Upper lobe of right lung (tissue), 1 donor: ENCODE results near the gene SLC25A13. TPM values are rescaled to one million over a fixed set of nuclear protein-coding genes. Genes with fewer than 3 reads are reported as not detected.
A peak's percentile ranks its signal among the peaks of the same experiment; 100 is the strongest.

ENCODE experiments used
- ATAC-seq: fragments of 200-7000 bp; cut with Tn5 transposase; one replicate; pipeline ENCODE4 v1.9.1; 2020; ENCODE audit warnings: mild to moderate bottlenecking, moderate library complexity
- DNase-seq: peaks from one replicate; pipeline ENCODE4 v3.0.0-alpha.2; 2020
- H3K27ac ChIP-seq: fragments of 200-600 bp; one replicate; pipeline ENCODE4 v1.8.0; 2022
- H3K27me3 ChIP-seq: fragments of 200-600 bp; one replicate; pipeline ENCODE4 v1.8.0; 2022; ENCODE audit warnings: mild to moderate bottlenecking
- H3K36me3 ChIP-seq: fragments of 200-600 bp; one replicate; pipeline ENCODE4 v1.8.0; 2022
- H3K4me1 ChIP-seq: fragments of 200-600 bp; one replicate; pipeline ENCODE4 v1.8.0; 2022
- H3K4me3 ChIP-seq: fragments of 200-600 bp; one replicate; pipeline ENCODE4 v1.8.0; 2022; ENCODE audit warnings: mild to moderate bottlenecking
- H3K9me3 ChIP-seq: fragments of 200-600 bp; one replicate; pipeline ENCODE4 v1.8.0; 2022
- intact Hi-C: fragments of 100-400 bp; cut with DNase I; formaldehyde crosslinking; loops from one replicate; pipeline ENCODE4 v1.11.0; 2022
- total RNA-seq: library from RNA; stranded (reverse); fragmentation: NEBNext Ultra II Directional; extraction: Animal tissue kit (Norgen Biotek cat#: 25700); gene quantifications from one replicate; pipeline ENCODE4 v1.2.1, GENCODE V29; 2021
- TF ChIP-seq, protein P1 (sequence below): fragments of 200-600 bp; IDR thresholded peaks from one replicate; pipeline ENCODE4 v1.8.0; 2022; ENCODE audit warnings: antibody characterized with exemption
- donor health status: DM: no; HTN: yes; CAD: no; lungs with severe emphysema.

Gene SLC25A13
- total RNA-seq, 1 donor from 2014 or later, result 34.5 TPM

GRCh38 chr7:96233084-96233483 lies 88.8 kb downstream of the SLC25A13 start:
- ATAC-seq (no peak), DNase-seq (no peak)
- Histone ChIP-seq H3K27ac (no peak overlapping the region), H3K4me1 (peaks cover 29% of the 10 kb centered on the region), H3K36me3 (peaks cover 4% of the 10 kb centered on the region), H3K9me3 (no peaks in the 10 kb centered on the region), H3K27me3 (no peaks in the 10 kb centered on the region), H3K4me3 (no peak overlapping the region)
- TF ChIP-seq, protein P1, sequence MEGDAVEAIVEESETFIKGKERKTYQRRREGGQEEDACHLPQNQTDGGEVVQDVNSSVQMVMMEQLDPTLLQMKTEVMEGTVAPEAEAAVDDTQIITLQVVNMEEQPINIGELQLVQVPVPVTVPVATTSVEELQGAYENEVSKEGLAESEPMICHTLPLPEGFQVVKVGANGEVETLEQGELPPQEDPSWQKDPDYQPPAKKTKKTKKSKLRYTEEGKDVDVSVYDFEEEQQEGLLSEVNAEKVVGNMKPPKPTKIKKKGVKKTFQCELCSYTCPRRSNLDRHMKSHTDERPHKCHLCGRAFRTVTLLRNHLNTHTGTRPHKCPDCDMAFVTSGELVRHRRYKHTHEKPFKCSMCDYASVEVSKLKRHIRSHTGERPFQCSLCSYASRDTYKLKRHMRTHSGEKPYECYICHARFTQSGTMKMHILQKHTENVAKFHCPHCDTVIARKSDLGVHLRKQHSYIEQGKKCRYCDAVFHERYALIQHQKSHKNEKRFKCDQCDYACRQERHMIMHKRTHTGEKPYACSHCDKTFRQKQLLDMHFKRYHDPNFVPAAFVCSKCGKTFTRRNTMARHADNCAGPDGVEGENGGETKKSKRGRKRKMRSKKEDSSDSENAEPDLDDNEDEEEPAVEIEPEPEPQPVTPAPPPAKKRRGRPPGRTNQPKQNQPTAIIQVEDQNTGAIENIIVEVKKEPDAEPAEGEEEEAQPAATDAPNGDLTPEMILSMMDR, result no peak
- intact Hi-C loops, result no loop called here

GRCh38 chr7:96228760-96229159 lies 93.1 kb downstream of the SLC25A13 start:
- peak; percentile 29 for ATAC-seq
- no peaks in the 10 kb centered on the region for H3K9me3 ChIP-seq
- peaks cover 4% of the 10 kb centered on the region for H3K36me3 ChIP-seq
- H3K27ac ChIP-seq, result no peak overlapping the region
- TF ChIP-seq, protein P1, result no peak
- intact Hi-C loops, result no loop called here
- H3K4me3 ChIP-seq, result no peak overlapping the region
- no peaks in the 10 kb centered on the region for H3K4me1 ChIP-seq
- DNase-seq, result no peak
- no peaks in the 10 kb centered on the region for H3K27me3 ChIP-seq

GRCh38 chr7:96225251-96225650 lies 96.6 kb downstream of the SLC25A13 start:
- H3K9me3 ChIP-seq, result no peaks in the 10 kb centered on the region
- H3K27ac ChIP-seq, result no peak overlapping the region
- intact Hi-C loops, result no loop called here
- H3K4me3 ChIP-seq, result no peak overlapping the region
- TF ChIP-seq, protein P1, result no peak
- DNase-seq, result no peak
- no peak for ATAC-seq
- no peaks in the 10 kb centered on the region for H3K4me1 ChIP-seq
- H3K36me3 ChIP-seq, result peaks cover 4% of the 10 kb centered on the region
- no peaks in the 10 kb centered on the region for H3K27me3 ChIP-seq

DNA sequence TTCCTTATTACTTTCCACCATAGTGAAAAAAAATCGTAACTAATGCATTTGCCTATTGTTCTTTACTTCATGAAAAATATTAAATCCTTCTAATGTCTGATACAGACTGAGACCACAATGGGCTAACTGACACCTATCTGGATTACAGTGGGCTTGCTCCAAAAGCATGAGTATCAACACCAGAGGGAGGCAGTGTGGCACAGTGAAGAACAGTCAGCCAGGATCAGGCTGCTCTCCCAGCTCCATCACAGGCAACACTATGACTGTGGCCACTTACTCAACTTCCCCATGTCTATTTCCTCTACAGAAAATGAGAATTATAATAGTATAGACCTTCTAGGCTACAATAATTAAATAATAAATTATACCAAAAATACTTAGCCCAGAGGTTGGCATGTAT lies 97.2 kb downstream of the SLC25A13 start:
- intact Hi-C loops, result no loop called here
- Histone ChIP-seq H3K27me3 (no peaks in the 10 kb centered on the region), H3K9me3 (no peaks in the 10 kb centered on the region), H3K4me1 (no peaks in the 10 kb centered on the region), H3K36me3 (peaks cover 4% of the 10 kb centered on the region), H3K4me3 (no peak overlapping the region), H3K27ac (no peak overlapping the region)
- no peak for DNase-seq
- TF ChIP-seq, protein P1, result peak; percentile 15
- peak; percentile 75 for ATAC-seq

- Histone ChIP-seq H3K9me3 (no peaks in the 10 kb centered on the region), H3K4me3 (no peak overlapping the region), H3K27ac (no peak overlapping the region), H3K4me1 (no peaks in the 10 kb centered on the region), H3K36me3 (no peaks in the 10 kb centered on the region), H3K27me3 (no peaks in the 10 kb centered on the region)
- TF ChIP-seq, protein P1, result no peak
- no peak for DNase-seq
- ATAC-seq, result no peak
- intact Hi-C loops, result no loop called here
Observed at GRCh38 chr7:96224073-96224472, 97.8 kb downstream of the SLC25A13 start.

- H3K9me3 ChIP-seq, result no peaks in the 10 kb centered on the region
- TF ChIP-seq, protein P1, result no peak
- no peak overlapping the region for H3K4me3 ChIP-seq
- no peaks in the 10 kb centered on the region for H3K36me3 ChIP-seq
- intact Hi-C loops, result no loop called here
- H3K27me3 ChIP-seq, result no peaks in the 10 kb centered on the region
- no peak overlapping the region for H3K27ac ChIP-seq
- no peaks in the 10 kb centered on the region for H3K4me1 ChIP-seq
- DNase-seq (no peak), ATAC-seq (no peak)
Observed at GRCh38 chr7:96221888-96222287, 100.0 kb downstream of the SLC25A13 start.
